DND-41 (cell line): Measurements from ENCODE around the gene C15orf61.

ENCODE experiments used
- EZH2 ChIP-seq: IDR thresholded peaks from 3 replicates; pipeline ENCODE4 v1.6.1; 2012; ENCODE audit warnings: borderline replicate concordance, low read depth, mild to moderate bottlenecking, moderate library complexity, low read length, inconsistent platforms; ENCODE audit not compliant: severe bottlenecking
- TF ChIP-seq, protein P1 (sequence below): IDR thresholded peaks from 2 replicates; pipeline ENCODE4 v1.5.1; 2012; ENCODE audit warnings: borderline replicate concordance, low read length, moderate library complexity, mild to moderate bottlenecking; ENCODE audit not compliant: poor library complexity, severe bottlenecking; ENCODE audit errors: extremely low read depth

DNA sequence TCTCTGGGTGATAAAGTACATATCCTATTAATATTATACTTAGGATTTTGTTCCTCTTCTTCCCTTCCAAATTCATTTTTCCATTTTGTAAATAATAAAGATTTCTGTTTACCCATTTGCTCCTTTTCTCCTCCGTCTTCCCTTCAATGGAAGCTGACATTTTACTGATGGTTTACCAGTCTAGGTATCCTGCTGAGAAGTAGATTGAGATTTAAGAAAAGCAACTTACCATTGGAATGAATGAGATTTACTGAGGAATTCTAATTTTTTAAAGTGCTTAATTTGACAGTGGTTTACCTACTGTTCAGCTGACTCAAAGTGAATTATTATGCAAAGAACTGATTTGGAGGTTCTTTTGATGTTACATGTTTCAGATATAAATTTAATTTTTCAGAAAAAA is 2.4 kb downstream of the C15orf61 start:
- TF ChIP-seq, protein P1, sequence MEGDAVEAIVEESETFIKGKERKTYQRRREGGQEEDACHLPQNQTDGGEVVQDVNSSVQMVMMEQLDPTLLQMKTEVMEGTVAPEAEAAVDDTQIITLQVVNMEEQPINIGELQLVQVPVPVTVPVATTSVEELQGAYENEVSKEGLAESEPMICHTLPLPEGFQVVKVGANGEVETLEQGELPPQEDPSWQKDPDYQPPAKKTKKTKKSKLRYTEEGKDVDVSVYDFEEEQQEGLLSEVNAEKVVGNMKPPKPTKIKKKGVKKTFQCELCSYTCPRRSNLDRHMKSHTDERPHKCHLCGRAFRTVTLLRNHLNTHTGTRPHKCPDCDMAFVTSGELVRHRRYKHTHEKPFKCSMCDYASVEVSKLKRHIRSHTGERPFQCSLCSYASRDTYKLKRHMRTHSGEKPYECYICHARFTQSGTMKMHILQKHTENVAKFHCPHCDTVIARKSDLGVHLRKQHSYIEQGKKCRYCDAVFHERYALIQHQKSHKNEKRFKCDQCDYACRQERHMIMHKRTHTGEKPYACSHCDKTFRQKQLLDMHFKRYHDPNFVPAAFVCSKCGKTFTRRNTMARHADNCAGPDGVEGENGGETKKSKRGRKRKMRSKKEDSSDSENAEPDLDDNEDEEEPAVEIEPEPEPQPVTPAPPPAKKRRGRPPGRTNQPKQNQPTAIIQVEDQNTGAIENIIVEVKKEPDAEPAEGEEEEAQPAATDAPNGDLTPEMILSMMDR, result no peak
- no peak for TF ChIP-seq EZH2
